ENCODE data around the gene TDRD10. TPM values are rescaled to one million over a fixed set of nuclear protein-coding genes. Genes with fewer than 3 reads are reported as not detected.

Gene TDRD10
- total RNA-seq, 2 experiments from 2014 or later: not detected

DNA sequence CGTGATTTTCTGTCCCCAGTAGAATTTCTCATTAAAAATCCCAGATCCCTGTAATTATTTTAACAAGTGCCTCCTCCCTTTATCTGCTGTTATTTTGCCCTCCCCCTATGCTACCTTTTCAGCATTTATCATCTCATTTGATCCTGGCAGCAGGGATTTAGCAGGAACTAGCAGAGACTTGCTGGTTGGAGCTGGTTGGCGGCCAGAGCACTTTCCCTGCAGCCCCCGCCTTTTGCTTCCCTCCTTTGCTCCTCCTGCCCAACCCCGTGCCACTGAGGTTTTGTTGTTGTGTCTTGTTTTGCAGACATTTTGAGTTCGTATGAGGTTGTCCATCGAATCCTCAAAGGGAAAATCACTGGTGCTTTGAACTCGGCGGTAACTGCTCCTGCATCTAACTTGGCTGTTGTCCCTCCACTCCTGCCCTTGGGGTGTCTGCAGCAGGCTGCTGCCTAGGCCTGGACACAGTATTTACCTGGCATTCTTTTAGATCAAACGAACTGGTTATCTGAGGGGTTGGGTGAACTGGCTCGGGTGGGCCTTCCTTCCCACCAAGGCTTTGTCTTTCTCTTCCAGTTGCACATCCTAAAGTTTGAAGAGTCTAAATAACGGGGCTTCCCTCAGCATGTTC, 45.2 kb downstream of the TDRD10 start:
- H3K4me3 Mint-ChIP-seq: no peak overlapping the region
- POLR2A ChIA-PET: no interaction called here
- intact Hi-C loops (cut with micrococcal nuclease): loop anchor here (5.0 kb wide), 1 partner anchor 360 kb away; no protein-coding TSS in a partner anchor
- H3K27me3 Mint-ChIP-seq: no peaks in the 10 kb centered on the region
- H3K36me3 Mint-ChIP-seq: peaks cover 25% of the 10 kb centered on the region
- H3K27ac Mint-ChIP-seq: no peak overlapping the region
- DNase-seq: no peak
- H3K4me1 Mint-ChIP-seq (ENCODE audit: low read depth): peaks cover 20% of the 10 kb centered on the region
- CTCF ChIA-PET: interaction anchor here (0.6 to 6.4 kb wide), 49 partner anchors 10 to 374 kb away, joined by 3 to 201 read pairs (median 4); partner anchors contain the start of gene UBE2Q1
- no peaks in the 10 kb centered on the region for H3K9me3 Mint-ChIP-seq

DNA sequence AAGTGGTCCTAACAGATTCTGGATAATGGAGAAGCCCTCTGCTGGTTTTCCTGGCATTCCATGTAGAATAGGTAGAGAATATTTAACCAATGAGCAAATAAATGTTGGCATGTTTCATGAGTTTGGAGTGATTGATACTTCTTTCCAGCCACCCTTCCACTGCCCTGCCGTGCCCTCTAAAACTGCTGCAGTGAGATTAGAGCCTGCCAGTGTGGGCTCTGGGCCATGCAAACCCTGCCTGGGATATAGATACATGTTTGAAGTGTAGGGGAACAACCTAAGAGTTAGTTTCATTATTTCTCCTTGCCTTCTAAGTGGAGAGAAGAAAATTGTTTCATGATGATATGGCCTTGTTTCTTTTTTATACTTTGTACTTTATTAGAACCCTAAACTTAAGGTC, 46.0 kb downstream of the TDRD10 start:
- intact Hi-C loops (cut with micrococcal nuclease): loop anchor here (5.0 kb wide), 1 partner anchor 361 kb away; no protein-coding TSS in a partner anchor
- peaks cover 20% of the 10 kb centered on the region for H3K4me1 Mint-ChIP-seq (ENCODE audit: low read depth)
- H3K4me3 Mint-ChIP-seq: no peak overlapping the region
- H3K36me3 Mint-ChIP-seq: peaks cover 32% of the 10 kb centered on the region
- POLR2A ChIA-PET: no interaction called here
- no peaks in the 10 kb centered on the region for H3K27me3 Mint-ChIP-seq
- H3K27ac Mint-ChIP-seq: no peak overlapping the region
- no peak for DNase-seq
- CTCF ChIA-PET: interaction anchor here (1.2 to 6.4 kb wide), 2 partner anchors 67 to 80 kb away, joined by 4 to 201 read pairs; no protein-coding TSS in a partner anchor
- H3K9me3 Mint-ChIP-seq: no peaks in the 10 kb centered on the region

DNA sequence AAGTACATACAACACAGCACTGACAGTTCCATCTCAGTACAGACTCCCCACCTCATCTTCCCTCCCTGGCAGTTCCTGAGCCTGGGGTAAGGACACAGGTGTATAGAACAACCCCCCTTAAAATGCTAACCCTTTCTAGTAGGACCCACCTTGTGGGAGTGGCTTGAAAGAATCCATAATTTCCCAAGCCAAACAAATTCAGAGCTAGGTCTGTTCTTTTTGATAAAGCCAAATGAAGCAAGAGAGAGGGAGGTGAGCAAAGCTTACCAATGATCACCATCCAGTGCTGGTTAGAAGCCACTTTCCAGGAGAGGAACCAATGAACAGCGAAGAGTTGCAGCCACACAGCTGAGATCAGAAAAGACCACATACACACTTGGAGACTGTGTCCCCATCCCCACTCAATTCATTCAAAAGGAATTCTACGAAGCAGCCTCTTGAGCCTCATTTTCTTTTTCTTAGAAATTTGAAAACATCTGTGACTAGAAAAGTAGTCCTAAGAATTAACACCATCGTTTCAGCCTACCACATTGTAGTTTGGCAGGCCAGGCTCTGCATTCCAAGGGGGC, 47.3 kb downstream of the TDRD10 start:
- Mint-ChIP-seq H3K27me3 (no peaks in the 10 kb centered on the region), H3K36me3 (peaks cover 40% of the 10 kb centered on the region), H3K27ac (no peak overlapping the region), H3K9me3 (no peaks in the 10 kb centered on the region), H3K4me3 (no peak overlapping the region), H3K4me1 (ENCODE audit: low read depth) (peaks cover 22% of the 10 kb centered on the region)
- no peak for DNase-seq
- ChIA-PET POLR2A (no interaction called here), CTCF (interaction anchor here (0.6 to 6.4 kb wide), 5 partner anchors 11 to 470 kb away, joined by 3 to 201 read pairs (median 4); no protein-coding TSS in a partner anchor)
- intact Hi-C loops (cut with micrococcal nuclease): loop anchor here (5.0 kb wide), 1 partner anchor 362 kb away; no protein-coding TSS in a partner anchor

DNA sequence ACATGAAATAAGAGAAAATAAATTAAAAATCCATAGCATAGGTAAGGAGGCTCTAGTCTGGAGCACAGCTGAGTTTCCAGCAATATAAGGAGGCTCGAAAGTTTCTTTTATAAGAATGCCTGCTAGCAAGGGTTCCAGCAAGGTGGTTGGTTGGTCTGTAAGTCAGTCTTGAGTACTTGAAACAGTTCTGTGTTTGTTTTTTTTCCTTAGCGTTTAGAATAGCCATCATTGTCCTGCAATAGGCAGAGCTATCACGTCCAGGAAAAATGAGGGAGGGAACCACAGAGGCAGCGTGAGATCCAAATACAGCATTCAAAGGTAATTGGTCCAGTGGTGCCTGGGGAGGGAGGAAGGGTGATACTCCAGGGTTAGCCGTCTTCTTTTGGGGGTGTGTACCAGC, 48.1 kb downstream of the TDRD10 start:
- H3K4me3 Mint-ChIP-seq: no peak overlapping the region
- H3K4me1 Mint-ChIP-seq (ENCODE audit: low read depth): peaks cover 23% of the 10 kb centered on the region
- H3K36me3 Mint-ChIP-seq: peaks cover 45% of the 10 kb centered on the region

DNA sequence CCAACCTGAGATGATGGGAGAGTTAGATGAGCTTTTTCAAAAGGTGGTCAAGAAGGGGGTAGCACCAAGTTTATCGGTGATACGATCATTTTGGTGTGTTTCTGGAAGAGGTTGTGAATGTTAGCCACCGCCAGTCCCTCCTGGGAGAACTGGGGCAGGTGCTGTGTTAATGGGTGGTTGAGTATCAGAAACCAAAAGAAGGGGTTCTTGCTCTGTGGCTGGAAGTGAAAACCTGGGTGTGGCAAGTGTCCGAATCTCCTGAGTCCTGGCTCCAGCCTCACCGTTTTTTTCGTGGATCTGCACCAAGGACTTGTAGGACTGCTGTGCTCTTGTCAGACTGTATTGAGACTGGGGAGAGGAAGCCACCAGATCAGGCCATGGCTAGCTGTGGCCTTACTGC, 48.6 kb downstream of the TDRD10 start:
- Mint-ChIP-seq H3K9me3 (no peaks in the 10 kb centered on the region), H3K36me3 (peaks cover 50% of the 10 kb centered on the region), H3K27ac (peak overlapping the region; percentile 21), H3K4me3 (no peak overlapping the region), H3K27me3 (no peaks in the 10 kb centered on the region), H3K4me1 (ENCODE audit: low read depth) (peaks cover 26% of the 10 kb centered on the region)
- intact Hi-C loops (cut with micrococcal nuclease): no loop called here
- POLR2A ChIA-PET: no interaction called here
- DNase-seq: no peak
- CTCF ChIA-PET: interaction anchor here (6.4 kb wide), 1 partner anchor 70 kb away, joined by 201 read pairs; no protein-coding TSS in a partner anchor

More for the DNA sequence above, 48.1 kb downstream of the TDRD10 start:
- ChIA-PET CTCF (interaction anchor here (6.4 kb wide), 1 partner anchor 69 kb away, joined by 201 read pairs; no protein-coding TSS in a partner anchor), POLR2A (no interaction called here)
- H3K9me3 Mint-ChIP-seq: no peaks in the 10 kb centered on the region
- no peaks in the 10 kb centered on the region for H3K27me3 Mint-ChIP-seq
- no peak for DNase-seq
- H3K27ac Mint-ChIP-seq: no peak overlapping the region
- intact Hi-C loops (cut with micrococcal nuclease): no loop called here

DNA sequence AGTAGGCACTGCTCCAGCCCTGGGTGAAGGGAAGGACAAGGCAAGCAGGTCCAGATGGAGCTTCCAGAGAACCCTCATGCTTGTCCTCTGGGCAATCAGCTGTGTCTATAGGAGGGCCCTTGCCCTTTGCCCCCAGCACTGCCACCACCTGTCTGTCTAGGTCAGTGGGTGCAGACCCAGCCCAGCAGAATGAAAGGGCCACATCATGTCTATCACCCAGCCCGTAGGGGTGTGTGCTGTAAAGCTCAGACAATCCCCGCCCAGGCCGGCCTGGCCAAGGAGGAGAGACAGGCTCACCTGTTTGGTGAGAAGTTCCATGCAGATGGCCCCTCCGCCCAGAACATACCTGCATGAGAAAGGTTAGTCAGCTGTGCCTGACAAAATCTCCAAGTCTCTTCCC, 49.5 kb downstream of the TDRD10 start:
- DNase-seq: no peak
- Mint-ChIP-seq H3K36me3 (peaks cover 58% of the 10 kb centered on the region), H3K27me3 (no peaks in the 10 kb centered on the region), H3K9me3 (no peaks in the 10 kb centered on the region), H3K4me1 (ENCODE audit: low read depth) (peaks cover 35% of the 10 kb centered on the region), H3K4me3 (no peak overlapping the region), H3K27ac (no peak overlapping the region)
- ChIA-PET CTCF (interaction anchor here (0.7 kb wide), 1 partner anchor 72 kb away, joined by 3 read pairs; no protein-coding TSS in a partner anchor), POLR2A (no interaction called here)
- intact Hi-C loops (cut with micrococcal nuclease): no loop called here

DNA sequence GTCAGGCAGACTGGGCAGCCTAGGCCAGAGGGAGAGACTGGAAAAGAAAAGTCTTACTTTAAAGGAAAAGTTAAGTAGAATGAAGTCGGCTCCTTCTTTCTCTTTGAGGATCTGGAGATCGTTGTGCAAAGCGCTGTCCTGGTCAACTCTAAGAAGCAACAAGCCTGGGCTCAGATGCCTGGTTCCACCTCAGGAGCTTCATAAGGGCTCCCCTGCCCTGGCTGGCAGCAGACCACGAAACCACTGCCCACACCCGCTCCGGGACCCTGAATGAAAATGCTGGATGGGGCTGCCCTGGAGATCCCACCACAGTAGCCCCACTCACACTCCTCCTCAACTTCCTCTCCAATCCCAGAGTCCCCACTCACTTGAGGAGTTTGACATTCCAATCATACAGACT, 50.0 kb downstream of the TDRD10 start:
- H3K4me1 Mint-ChIP-seq (ENCODE audit: low read depth): peaks cover 39% of the 10 kb centered on the region
- ChIA-PET POLR2A (interaction anchor here (0.6 kb wide), 1 partner anchor 113 kb away, joined by 3 read pairs; no protein-coding TSS in a partner anchor), CTCF (interaction anchor here (0.7 kb wide), 1 partner anchor 72 kb away, joined by 3 read pairs; no protein-coding TSS in a partner anchor)
- peaks cover 59% of the 10 kb centered on the region for H3K36me3 Mint-ChIP-seq
- H3K4me3 Mint-ChIP-seq: no peak overlapping the region
- no peak overlapping the region for H3K27ac Mint-ChIP-seq
- DNase-seq: no peak
- intact Hi-C loops (cut with micrococcal nuclease): no loop called here
- no peaks in the 10 kb centered on the region for H3K9me3 Mint-ChIP-seq
- no peaks in the 10 kb centered on the region for H3K27me3 Mint-ChIP-seq

DNA sequence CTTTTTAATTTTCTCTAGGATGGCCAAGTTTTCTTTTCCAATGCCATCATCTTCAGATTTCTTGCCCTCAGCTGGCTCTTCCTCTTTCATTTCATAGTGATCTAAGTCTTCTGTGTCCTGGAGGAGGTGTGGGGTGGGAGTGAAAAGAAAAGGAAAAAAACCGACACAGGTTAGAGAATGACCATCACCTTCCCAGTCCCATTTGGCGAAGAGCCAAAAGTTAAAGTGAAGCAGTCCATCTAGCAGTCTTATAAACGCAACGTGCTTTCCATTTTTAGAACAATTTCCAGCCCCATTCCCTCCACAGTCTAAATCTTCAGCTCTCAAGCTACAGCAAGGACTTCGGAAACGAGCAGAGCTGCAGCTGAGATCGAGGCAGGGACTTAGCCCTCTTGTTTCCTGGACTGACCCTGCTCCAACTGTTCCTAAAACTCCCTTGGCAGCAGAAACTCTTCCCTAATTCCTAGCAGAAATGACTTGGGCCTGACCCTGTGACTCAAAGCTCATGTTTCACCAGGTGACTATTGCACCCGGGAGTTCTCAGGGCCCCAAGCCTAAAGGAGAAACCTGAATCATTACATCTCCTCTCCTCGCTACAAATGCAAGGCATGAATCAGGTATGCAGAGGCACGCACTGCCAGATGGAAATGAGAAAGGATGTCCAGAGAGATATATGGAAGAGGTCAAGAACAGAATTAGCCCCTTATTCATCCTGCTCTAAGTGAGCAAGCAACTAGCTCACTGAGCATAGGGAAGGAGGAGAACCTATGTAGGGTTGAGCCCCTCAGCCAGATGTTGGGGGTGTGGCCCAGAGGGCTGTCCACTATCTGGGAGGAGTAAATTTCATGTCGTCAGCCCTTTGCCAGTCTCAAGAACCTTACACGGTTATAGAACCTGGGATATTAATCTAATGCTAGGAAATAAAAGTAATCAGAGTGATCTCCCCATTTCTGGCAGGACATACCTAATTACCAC, 51.3 kb downstream of the TDRD10 start:
- Mint-ChIP-seq H3K4me3 (no peak overlapping the region), H3K27ac (no peak overlapping the region), H3K4me1 (ENCODE audit: low read depth) (peaks cover 39% of the 10 kb centered on the region), H3K36me3 (peaks cover 63% of the 10 kb centered on the region), H3K27me3 (no peaks in the 10 kb centered on the region), H3K9me3 (no peaks in the 10 kb centered on the region)
- ChIA-PET POLR2A (no interaction called here), CTCF (interaction anchor here (0.9 to 2.3 kb wide), 5 partner anchors 14 to 219 kb away, joined by 3 to 21 read pairs (median 3); no protein-coding TSS in a partner anchor)
- no peak for DNase-seq
- intact Hi-C loops (cut with micrococcal nuclease): no loop called here

DNA sequence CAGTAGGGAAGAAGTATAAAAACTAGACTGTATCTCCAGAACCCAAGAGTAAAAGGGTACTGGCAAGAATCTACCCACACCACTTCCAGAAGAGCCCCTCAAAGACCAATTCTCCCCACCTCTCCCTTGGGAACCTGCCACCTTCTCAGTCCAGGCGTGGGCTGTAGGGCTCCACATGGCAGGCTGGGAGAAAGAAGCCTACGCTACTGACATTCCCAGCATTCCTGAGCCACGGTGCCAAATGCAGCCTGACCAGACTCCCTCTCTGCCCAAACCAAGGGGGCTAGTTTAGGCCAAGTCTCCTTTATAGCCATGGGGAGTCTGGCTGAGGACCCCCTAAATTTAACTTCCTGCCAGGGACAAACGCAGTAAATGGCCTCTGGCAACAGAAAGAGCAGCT, 54.4 kb downstream of the TDRD10 start:
- POLR2A ChIA-PET: no interaction called here
- DNase-seq: no peak
- intact Hi-C loops (cut with micrococcal nuclease): loop anchor here (5.0 kb wide), 1 partner anchor 204 kb away; no protein-coding TSS in a partner anchor
- CTCF ChIA-PET: interaction anchor here (1.1 to 3.3 kb wide), 5 partner anchors 10 to 222 kb away, joined by 3 to 12 read pairs (median 9); no protein-coding TSS in a partner anchor
- H3K27ac Mint-ChIP-seq: peak overlapping the region; percentile 86
- H3K4me3 Mint-ChIP-seq: peak overlapping the region; percentile 88
- peaks cover 28% of the 10 kb centered on the region for H3K4me1 Mint-ChIP-seq (ENCODE audit: low read depth)
- H3K27me3 Mint-ChIP-seq: no peaks in the 10 kb centered on the region
- peaks cover 47% of the 10 kb centered on the region for H3K36me3 Mint-ChIP-seq
- no peaks in the 10 kb centered on the region for H3K9me3 Mint-ChIP-seq

DNA sequence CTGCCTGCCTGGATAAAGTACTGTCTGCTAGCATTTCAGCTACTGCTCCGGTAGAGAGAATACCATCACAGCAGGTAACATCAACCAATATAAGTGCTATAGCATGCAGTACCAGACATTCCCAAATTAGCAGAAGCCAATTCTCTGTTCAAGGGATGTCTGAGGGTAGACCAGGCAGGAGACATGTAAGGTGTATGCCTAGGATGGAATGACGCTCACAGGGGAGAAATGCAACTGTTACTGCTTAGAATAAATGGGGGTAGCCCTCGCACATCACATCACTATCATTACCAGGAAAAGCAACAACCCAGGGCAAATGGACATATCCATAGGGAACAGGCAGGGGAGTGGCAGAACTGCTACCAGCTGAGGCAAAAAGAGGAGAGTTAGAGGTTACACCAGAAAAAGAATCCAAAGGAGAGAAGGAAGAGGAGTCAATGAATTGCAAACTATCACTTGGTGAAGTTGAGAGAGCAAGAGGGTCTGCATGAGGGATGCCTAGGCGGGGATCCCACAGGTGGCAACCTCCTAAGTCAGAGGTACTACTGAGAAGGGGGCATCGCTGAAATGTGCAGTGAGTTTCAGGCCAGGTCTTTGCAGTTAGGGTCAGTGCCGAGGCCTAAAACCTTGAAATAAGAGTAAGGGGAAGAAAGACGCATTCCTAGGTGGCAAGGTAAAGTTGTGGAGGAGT, 55.4 kb downstream of the TDRD10 start:
- Mint-ChIP-seq H3K27me3 (no peaks in the 10 kb centered on the region), H3K27ac (peak overlapping the region; percentile 86), H3K4me1 (ENCODE audit: low read depth) (peaks cover 28% of the 10 kb centered on the region), H3K36me3 (peaks cover 38% of the 10 kb centered on the region), H3K9me3 (no peaks in the 10 kb centered on the region), H3K4me3 (peak overlapping the region; percentile 88)
- CTCF ChIA-PET: interaction anchor here (0.6 to 3.3 kb wide), 5 partner anchors 11 to 223 kb away, joined by 3 to 12 read pairs (median 3); no protein-coding TSS in a partner anchor
- intact Hi-C loops (cut with micrococcal nuclease): loop anchor here (5.0 kb wide), 1 partner anchor 205 kb away; no protein-coding TSS in a partner anchor
- no peak for DNase-seq
- POLR2A ChIA-PET: no interaction called here

All from activated CD4-positive, alpha-beta memory T cell treated with anti-CD3 and anti-CD28 coated beads for 36 hours (primary cell).